GM12878 (cell line): ENCODE measurements around the gene COMT. TPM values are rescaled to one million over a fixed set of nuclear protein-coding genes. Genes with fewer than 3 reads are reported as not detected.

Source experiments
- ATAC-seq: fragments of 200-7000 bp; cut with Tn5 transposase; 3 replicates; pipeline ENCODE4 v1.9.1; 2020; ENCODE audit warnings: mild to moderate bottlenecking, moderate library complexity
- BruUV-seq: library from RNA; stranded (reverse); fragments of 400-500 nt; replicated peaks from 2 replicates; lab custom pipeline; 2021; lab: Mats Ljungman, UMichigan
- CTCF ChIA-PET: fragments of 300-600 bp; sonication (Branson Sonifier 250); formaldehyde crosslinking; extraction: SDS; loops from one replicate; lab custom pipeline; 2021; ENCODE audit warnings: inconsistent platforms; lab: Yijun Ruan, JAX
- POLR2A ChIA-PET: fragments of 350-600 bp; formaldehyde crosslinking; extraction: SDS; loops from one replicate; lab custom pipeline; 2021; ENCODE audit warnings: inconsistent platforms; lab: Charles Lee
- RAD21 ChIA-PET: fragments of 300-600 bp; sonication (Branson Sonifier 250); formaldehyde crosslinking; loops from one replicate; lab custom pipeline; 2023; ENCODE audit warnings: antibody characterized with exemption; ENCODE audit not compliant: unreplicated experiment; lab: Charles Lee
- SMC1A ChIA-PET: fragments of 300-600 bp; sonication (Branson Sonifier 250); formaldehyde crosslinking; loops from one replicate; lab custom pipeline; 2023; ENCODE audit not compliant: unreplicated experiment, uncharacterized antibody; lab: Charles Lee
- DNase-seq: peaks from one replicate; pipeline ENCODE4 v3.0.0-alpha.2; 2011; ENCODE audit warnings: low read depth, low spot score
- FAIRE-seq: peaks from 3 replicates; lab custom pipeline; 2011; peaks lifted over from hg19 to GRCh38; lab: Jason Lieb, UNC
- H2AFZ ChIP-seq: 2 replicates; pipeline ENCODE4 v1.6.0; 2011; ENCODE audit warnings: low read depth, low read length, control low read depth; ENCODE audit not compliant: control insufficient read depth
- H3K27ac ChIP-seq: 2 replicates; pipeline ENCODE4 v1.5.1; 2011; ENCODE audit warnings: control low read depth; ENCODE audit not compliant: control insufficient read depth, insufficient read depth
- H3K27me3 ChIP-seq, 2 experiments: replicated peaks in 1 of 2; 2 replicates each; pipeline versions ENCODE4 v1.6.0 to v1.6.1; 2011; ENCODE audit warnings: low read length in 1 of 2; ENCODE audit not compliant: control insufficient read depth in 2 of 2, insufficient read depth in 2 of 2
- H3K36me3 ChIP-seq, 2 experiments: 2 replicates each; pipeline ENCODE4 v1.5.1; 2011; ENCODE audit warnings: low read length in 1 of 2; ENCODE audit not compliant: control insufficient read depth in 2 of 2, insufficient read depth in 2 of 2
- H3K4me1 ChIP-seq: 2 replicates; pipeline ENCODE4 v1.6.1; 2011; ENCODE audit warnings: mild to moderate bottlenecking, low read length, moderate library complexity, mixed read lengths; ENCODE audit not compliant: control insufficient read depth, insufficient read depth
- H3K4me2 ChIP-seq: 2 replicates; pipeline ENCODE4 v1.6.0; 2011; ENCODE audit warnings: control low read depth; ENCODE audit not compliant: control insufficient read depth, insufficient read depth
- H3K4me3 ChIP-seq: fragments of 200-600 bp; sonication (generic); 2 replicates; pipeline ENCODE4 v1.5.1; 2016
- H3K79me2 ChIP-seq: 2 replicates; pipeline ENCODE4 v1.6.0; 2011; ENCODE audit warnings: low read length; ENCODE audit not compliant: control insufficient read depth, insufficient read depth
- H3K9ac ChIP-seq: 2 replicates; pipeline ENCODE4 v1.8.0; 2011; ENCODE audit warnings: low read length, control low read depth, mixed read lengths; ENCODE audit not compliant: control insufficient read depth, insufficient read depth
- H3K9me3 ChIP-seq: replicated peaks from 3 replicates; pipeline ENCODE4 v1.5.1; 2011; ENCODE audit warnings: mild to moderate bottlenecking, low read length; ENCODE audit not compliant: control insufficient read depth, insufficient read depth
- H4K20me1 ChIP-seq: 2 replicates; pipeline ENCODE4 v1.6.0; 2011; ENCODE audit not compliant: control insufficient read depth, insufficient read depth
- CEBPB ChIP-seq, 2 experiments: fragments of 150-350 bp in 1 of 2; IDR thresholded peaks; 2 replicates each; pipeline ENCODE4 v1.6.1; 2012 to 2014; ENCODE audit warnings: low read depth in 2 of 2, low read length in 2 of 2, borderline replicate concordance in 1 of 2, inconsistent platforms in 1 of 2
- CREM ChIP-seq: IDR thresholded peaks from 2 replicates; pipeline ENCODE4 v1.6.1; 2014; ENCODE audit warnings: antibody characterized with exemption, low read depth
- PAX5 ChIP-seq: IDR thresholded peaks from 2 replicates; pipeline ENCODE4 v1.6.1; 2011; ENCODE audit warnings: low read depth, low read length, borderline replicate concordance
- SREBF1 ChIP-seq: IDR thresholded peaks from 2 replicates; pipeline ENCODE4 v1.6.1; 2012; ENCODE audit warnings: mild to moderate bottlenecking, low read length
- ZNF24 ChIP-seq: fragments of 450-650 bp; IDR thresholded peaks from 2 replicates; pipeline ENCODE4 v1.6.1; 2017; ENCODE audit warnings: antibody characterized with exemption, mild to moderate bottlenecking
- ZNF274 ChIP-seq: IDR thresholded peaks from one replicate; pipeline ENCODE4 v1.8.0; 2011; ENCODE audit not compliant: insufficient read length, insufficient read depth
- WGBS: methylation state at CpG from one replicate; pipeline ENCODE4 v1.1.6; 2016; ENCODE audit warnings: low lambda C conversion rate; ENCODE audit not compliant: insufficient replicate concordance, insufficient coverage; ENCODE audit errors: missing lambda C conversion rate; 5-methylcytosine and 5-hydroxymethylcytosine counted together
- in situ Hi-C: fragments of 300-500 bp; cut with MboI; formaldehyde crosslinking; loops from 9 replicates; pipeline ENCODE4 v1.14.3; 2018; ENCODE audit warnings: mixed read lengths
- intact Hi-C: fragments of 100-400 bp; cut with micrococcal nuclease; formaldehyde crosslinking; loops from one replicate; pipeline ENCODE4 v1.14.2; 2022; ENCODE audit not compliant: unreplicated experiment
- polyA plus RNA-seq, 11 experiments: library from polyadenylated mRNA; depleted of rRNA in 4 of 11; unstranded in 6 of 11; stranded (reverse) in 5 of 11; fragments of >200 nt; fragmentation: Nextera tagmentation in 4 of 11; fragmentation: Illumina TruSeq in 1 of 11; extraction: Ambion mirVana in 4 of 11; extraction: Trizol in 1 of 11; gene quantifications; 1 replicate in 1 of 11; 2 replicates in 10 of 11; pipeline versions ENCODE4 v1.2.1 to v1.2.3, GENCODE V29; 2011 to 2016; ENCODE audit warnings: inconsistent platforms in 2 of 11, missing spikeins in 2 of 11, low read depth in 1 of 11
- total RNA-seq, 4 experiments: library from RNA; depleted of rRNA in 3 of 4; stranded (reverse); fragments of >200 nt in 3 of 4; fragmentation: Illumina TruSeq in 1 of 4; extraction: Trizol in 1 of 4; gene quantifications; 2 replicates each; pipeline versions ENCODE4 v1.2.1 to v1.2.3, GENCODE V29; 2013 to 2021
- TF ChIP-seq, protein P1 (sequence below): fragments of 450-650 bp; IDR thresholded peaks from 2 replicates; pipeline ENCODE4 v1.6.1; 2018; ENCODE audit warnings: mild to moderate bottlenecking, low read depth, moderate library complexity; ENCODE audit not compliant: partially characterized antibody
- TF ChIP-seq, protein P2 (sequence below): IDR thresholded peaks from 2 replicates; pipeline ENCODE4 v1.6.1; 2011; ENCODE audit warnings: mild to moderate bottlenecking, low read depth, low read length, moderate library complexity; ENCODE audit not compliant: insufficient replicate concordance
- TF ChIP-seq, protein P3 (sequence below): IDR thresholded peaks from 2 replicates; pipeline ENCODE4 v1.6.1; 2011; ENCODE audit warnings: low read depth, low read length, improper control_type of control experiment, borderline replicate concordance
- TF ChIP-seq, protein P4 (sequence below): fragments of 450-650 bp; IDR thresholded peaks from 2 replicates; pipeline ENCODE4 v1.6.1; 2016; ENCODE audit warnings: mild to moderate bottlenecking

Gene COMT
- total and polyA plus RNA-seq, 10 of the 15 experiments (the other 5 are each of a cell fraction or from before 2014, with no cell fraction given) = 4.5 to 152 (median 66.1) TPM

DNA sequence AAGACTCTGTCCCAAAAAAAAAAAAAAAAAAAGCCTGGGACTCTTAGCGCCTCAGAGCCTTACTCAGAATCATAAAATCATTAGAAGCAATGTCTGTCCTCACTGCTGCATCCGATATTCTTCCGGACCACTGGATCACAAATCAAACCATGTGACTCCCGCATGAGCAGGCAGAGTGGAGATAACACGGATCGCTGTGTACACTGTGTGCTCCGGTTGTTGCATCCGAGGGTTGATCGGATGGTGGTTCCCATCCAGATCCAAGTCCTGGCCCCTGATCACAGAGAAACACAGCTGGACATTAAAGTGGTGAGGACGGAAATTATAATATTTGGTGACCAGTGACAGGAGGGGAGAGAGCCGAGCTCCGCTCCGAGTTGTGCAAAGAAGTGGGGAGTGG is 9.8 kb downstream of the COMT start (continued):
- TF ChIP-seq PAX5 (no peak), ZNF24 (no peak), CEBPB (IDR thresholded peaks at IDR 0.05; ENCODE audit: borderline replicate concordance in 1 of 2, low read depth in 2 of 2, low read length in 2 of 2) (no peak), ZNF274 (no peak), CREM (no peak), SREBF1 (no peak)
- TF ChIP-seq, protein P1, sequence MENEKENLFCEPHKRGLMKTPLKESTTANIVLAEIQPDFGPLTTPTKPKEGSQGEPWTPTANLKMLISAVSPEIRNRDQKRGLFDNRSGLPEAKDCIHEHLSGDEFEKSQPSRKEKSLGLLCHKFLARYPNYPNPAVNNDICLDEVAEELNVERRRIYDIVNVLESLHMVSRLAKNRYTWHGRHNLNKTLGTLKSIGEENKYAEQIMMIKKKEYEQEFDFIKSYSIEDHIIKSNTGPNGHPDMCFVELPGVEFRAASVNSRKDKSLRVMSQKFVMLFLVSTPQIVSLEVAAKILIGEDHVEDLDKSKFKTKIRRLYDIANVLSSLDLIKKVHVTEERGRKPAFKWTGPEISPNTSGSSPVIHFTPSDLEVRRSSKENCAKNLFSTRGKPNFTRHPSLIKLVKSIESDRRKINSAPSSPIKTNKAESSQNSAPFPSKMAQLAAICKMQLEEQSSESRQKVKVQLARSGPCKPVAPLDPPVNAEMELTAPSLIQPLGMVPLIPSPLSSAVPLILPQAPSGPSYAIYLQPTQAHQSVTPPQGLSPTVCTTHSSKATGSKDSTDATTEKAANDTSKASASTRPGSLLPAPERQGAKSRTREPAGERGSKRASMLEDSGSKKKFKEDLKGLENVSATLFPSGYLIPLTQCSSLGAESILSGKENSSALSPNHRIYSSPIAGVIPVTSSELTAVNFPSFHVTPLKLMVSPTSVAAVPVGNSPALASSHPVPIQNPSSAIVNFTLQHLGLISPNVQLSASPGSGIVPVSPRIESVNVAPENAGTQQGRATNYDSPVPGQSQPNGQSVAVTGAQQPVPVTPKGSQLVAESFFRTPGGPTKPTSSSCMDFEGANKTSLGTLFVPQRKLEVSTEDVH = no peak

DNA sequence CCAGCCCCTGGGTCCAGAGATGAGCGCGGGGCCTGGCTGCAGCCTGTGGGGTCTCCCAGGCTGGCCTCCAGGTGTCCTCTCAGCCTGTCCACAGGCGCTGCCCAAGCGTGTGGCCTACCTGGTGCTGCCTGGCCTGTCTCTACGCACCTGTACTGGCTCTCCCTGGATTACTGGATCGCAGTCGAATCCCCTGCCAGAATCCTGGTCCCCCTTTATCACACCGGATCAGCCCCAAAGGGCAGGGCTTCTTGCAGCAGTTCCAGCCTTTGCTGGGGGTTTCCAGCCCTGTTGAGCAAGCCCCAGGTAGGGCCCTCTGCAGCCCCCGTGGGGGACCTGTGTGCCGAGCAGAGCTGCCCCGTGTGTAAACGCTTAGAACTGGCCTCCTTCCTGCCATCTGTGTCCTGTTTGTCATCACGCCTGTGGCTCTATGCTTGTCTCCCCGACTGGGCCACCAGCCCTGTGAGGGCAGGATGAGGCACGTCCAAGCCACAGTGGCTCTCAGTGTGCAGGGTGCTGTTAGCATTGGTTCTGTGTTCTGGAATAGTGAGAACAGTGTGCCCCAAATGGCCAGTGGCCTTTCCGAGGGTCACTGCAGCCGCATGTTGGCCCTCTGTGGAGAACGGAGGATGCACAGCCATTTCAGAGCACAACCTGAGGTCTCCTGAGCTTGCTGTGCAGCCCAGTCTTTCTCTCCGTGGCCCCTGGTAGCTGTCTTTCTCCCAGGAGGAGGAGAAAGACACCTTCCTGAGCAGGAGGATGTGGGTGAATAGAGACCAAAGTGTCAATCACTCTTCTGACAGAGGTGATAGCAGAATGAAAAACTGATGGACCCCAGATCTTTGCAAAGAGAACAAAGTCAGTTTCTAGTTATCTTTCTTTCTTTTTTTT is 13.9 kb downstream of the COMT start:
- RAD21 ChIA-PET = interaction anchor here (1.6 kb wide), 1 partner anchor 225 kb away, joined by 3 read pairs; no protein-coding TSS in a partner anchor
- POLR2A ChIA-PET = interaction anchor here (0.6 kb wide), 1 partner anchor 557 kb away, joined by 4 read pairs; no protein-coding TSS in a partner anchor
- no peaks in the 10 kb centered on the region for H3K27me3 ChIP-seq
- no peak for ATAC-seq
- no peak overlapping the region for H3K4me2 ChIP-seq
- 67% methylated on average over 19 of the region's 19 CpGs for WGBS
- no peaks in the 10 kb centered on the region; the same call in 1 of the 2 replicates for H3K79me2 ChIP-seq
- SMC1A ChIA-PET = no interaction called here
- no peaks in the 10 kb centered on the region; the same call in 1 of the 2 replicates for H3K4me1 ChIP-seq
- CTCF ChIA-PET = interaction anchor here (1.3 kb wide), 1 partner anchor 13 kb away, joined by 3 read pairs; no protein-coding TSS in a partner anchor
- no peak for FAIRE-seq
- H3K9ac ChIP-seq = no peak overlapping the region
- H3K27ac ChIP-seq = no peak overlapping the region
- H2AFZ ChIP-seq = no peak overlapping the region
- H3K9me3 ChIP-seq = no peaks in the 10 kb centered on the region
- H3K36me3 ChIP-seq = peaks cover 0 to 2% of the 10 kb centered on the region in 2 experiments; a peak in 2 of 4 replicates
- no peak for DNase-seq
- intact Hi-C loops = no loop called here
- TF ChIP-seq, protein P2, sequence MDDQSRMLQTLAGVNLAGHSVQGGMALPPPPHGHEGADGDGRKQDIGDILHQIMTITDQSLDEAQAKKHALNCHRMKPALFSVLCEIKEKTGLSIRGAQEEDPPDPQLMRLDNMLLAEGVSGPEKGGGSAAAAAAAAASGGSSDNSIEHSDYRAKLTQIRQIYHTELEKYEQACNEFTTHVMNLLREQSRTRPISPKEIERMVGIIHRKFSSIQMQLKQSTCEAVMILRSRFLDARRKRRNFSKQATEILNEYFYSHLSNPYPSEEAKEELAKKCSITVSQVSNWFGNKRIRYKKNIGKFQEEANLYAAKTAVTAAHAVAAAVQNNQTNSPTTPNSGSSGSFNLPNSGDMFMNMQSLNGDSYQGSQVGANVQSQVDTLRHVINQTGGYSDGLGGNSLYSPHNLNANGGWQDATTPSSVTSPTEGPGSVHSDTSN = peak; percentile 4
- TF ChIP-seq, protein P3, sequence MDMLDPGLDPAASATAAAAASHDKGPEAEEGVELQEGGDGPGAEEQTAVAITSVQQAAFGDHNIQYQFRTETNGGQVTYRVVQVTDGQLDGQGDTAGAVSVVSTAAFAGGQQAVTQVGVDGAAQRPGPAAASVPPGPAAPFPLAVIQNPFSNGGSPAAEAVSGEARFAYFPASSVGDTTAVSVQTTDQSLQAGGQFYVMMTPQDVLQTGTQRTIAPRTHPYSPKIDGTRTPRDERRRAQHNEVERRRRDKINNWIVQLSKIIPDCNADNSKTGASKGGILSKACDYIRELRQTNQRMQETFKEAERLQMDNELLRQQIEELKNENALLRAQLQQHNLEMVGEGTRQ = no peak
- TF ChIP-seq, protein P4, sequence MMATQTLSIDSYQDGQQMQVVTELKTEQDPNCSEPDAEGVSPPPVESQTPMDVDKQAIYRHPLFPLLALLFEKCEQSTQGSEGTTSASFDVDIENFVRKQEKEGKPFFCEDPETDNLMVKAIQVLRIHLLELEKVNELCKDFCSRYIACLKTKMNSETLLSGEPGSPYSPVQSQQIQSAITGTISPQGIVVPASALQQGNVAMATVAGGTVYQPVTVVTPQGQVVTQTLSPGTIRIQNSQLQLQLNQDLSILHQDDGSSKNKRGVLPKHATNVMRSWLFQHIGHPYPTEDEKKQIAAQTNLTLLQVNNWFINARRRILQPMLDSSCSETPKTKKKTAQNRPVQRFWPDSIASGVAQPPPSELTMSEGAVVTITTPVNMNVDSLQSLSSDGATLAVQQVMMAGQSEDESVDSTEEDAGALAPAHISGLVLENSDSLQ = peak; percentile 39; the same call in 1 of the 2 replicates
- TF ChIP-seq, all 136 proteins: peak for 2
- Histone ChIP-seq H4K20me1 (no peaks in the 10 kb centered on the region), H3K4me3 (no peak overlapping the region)
- no TSS peak for BruUV-seq
- in situ Hi-C loops = no loop called here
